Activated T-cell treated with anti-CD3 and anti-CD28 coated beads for 48 hours (primary cell): ENCODE results near the gene NGRN.
A peak's percentile ranks its signal among the peaks of the same experiment; 100 is the strongest.
"Not testable (repeated sequence)": the region's sequence is repeated elsewhere in the genome, so short reads cannot be mapped to it uniquely, and the experiment has no call there.

Experiments used
- DNase-seq: peaks from one replicate; pipeline ENCODE4 v3.0.0-alpha.2; 2020; ENCODE audit warnings: low read depth

NGRN gene

DNA sequence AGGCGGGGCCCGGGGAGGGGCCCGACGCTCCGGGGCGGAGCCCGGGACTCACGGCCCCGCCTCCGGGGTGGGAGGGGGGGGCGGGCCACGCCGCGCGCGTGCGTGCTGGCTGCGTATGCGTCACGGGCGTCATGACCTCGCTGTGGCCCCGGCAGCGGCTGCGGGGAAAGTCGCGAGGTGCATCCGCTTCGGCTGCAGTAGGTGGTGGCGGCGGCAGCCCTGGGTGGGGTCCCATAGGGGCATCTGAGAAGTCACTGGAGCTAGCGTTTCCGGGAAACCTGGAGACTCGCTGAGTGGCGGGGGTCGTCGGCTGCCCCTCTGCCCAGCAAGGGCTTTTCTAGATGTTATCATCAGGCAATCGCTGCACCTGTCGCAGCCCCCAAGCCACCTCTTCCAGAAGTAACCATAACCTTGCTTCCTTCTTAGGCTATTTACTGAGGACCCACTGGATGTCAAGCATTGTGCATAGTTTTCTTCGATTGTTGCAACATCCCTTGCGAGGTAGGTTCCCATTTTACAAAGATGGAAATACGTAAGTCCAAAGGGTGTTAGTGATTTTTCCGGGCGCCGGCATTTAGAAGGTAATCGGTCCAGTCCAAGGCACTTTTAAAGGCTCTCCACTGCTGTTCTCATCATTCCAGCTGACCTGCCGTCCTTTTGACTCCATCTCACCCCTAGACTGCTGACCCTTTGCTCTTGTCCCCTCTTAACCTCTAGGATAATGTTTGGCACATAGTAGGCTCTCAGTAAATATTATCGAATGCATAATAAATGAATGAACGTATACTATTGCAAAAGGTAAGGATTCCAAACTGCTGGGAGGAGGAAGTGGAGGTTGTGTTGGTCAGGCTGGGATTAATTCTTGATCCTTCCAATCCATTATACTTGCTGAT is 31.1 kb upstream of the NGRN start, which contains the start of gene GDPGP1:
Gene GDPGP1 (plus strand): TSS at position 114 of the 893 bp plus-strand sequence. CDS start 6,700 bp downstream, outside the sequence.
- no peak for DNase-seq

GRCh38 chr15:90239371-90239770 is 26.1 kb upstream of the NGRN start:
- DNase-seq, result no peak

DNA sequence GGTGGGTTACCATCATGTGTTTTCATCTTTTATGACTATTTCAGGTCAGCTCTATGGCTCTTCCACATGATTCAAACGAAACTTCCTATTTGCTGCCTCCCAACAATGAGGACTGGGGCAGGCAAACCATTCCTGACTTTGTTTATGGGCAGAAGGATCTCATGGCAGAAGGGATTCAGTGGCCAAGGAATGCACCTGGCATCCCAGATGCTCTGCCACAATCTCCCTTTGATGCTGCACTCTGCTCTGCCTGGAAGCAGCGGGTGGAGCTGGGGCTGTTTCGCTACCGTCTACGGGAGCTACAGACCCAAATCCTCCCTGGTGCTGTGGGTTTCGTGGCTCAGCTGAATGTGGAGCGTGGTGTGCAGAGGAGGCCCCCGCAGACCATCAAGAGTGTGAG is 24.6 kb upstream of the NGRN start:
- DNase-seq, result no peak

GRCh38 chr15:90241343-90242192 is 23.9 kb upstream of the NGRN start:
- no peak for DNase-seq

- no peak for DNase-seq
Observed at GRCh38 chr15:90243943-90244639, 21.4 kb upstream of the NGRN start.

DNA sequence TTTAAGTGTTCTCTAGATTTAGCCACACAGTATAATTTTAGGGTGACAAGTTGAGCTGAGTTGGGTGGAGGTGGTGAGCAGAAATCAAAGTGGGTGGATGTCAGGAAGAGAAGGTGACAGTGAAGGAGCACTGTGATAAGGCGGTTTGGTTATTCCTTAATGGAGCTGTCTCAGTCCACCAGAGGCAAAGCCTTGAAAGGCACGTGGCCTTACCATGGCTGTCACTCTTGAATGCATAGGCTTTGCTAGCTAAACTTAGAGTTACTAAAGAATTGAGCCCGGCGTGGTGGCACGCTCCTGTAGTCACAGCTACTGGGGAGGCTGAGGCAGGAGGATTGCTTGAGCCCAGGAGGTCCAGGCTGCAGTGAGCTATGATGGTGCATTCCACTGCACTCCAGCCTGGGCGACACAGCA is 16.7 kb upstream of the NGRN start:
- no peak for DNase-seq

GRCh38 chr15:90249203-90249863 is 16.1 kb upstream of the NGRN start, which contains the start of gene TTLL13:
TSS of gene TTLL13 (plus strand) at chr15:90249556. CDS start at chr15:90250631, 1,075 bp downstream.
- DNase-seq, result peak; percentile 87

GRCh38 chr15:90257776-90258175 is 7.7 kb upstream of the NGRN start:
- no peak for DNase-seq

- no peak for DNase-seq
Observed at GRCh38 chr15:90259524-90259923, 5.9 kb upstream of the NGRN start.

GRCh38 chr15:90260731-90261130 is 4.7 kb upstream of the NGRN start:
- DNase-seq, result not testable (repeated sequence)

- DNase-seq, result no peak
Observed at GRCh38 chr15:90261811-90262210, 3.7 kb upstream of the NGRN start.

GRCh38 chr15:90262426-90262825 is 3.0 kb upstream of the NGRN start:
- DNase-seq, result no peak

DNA sequence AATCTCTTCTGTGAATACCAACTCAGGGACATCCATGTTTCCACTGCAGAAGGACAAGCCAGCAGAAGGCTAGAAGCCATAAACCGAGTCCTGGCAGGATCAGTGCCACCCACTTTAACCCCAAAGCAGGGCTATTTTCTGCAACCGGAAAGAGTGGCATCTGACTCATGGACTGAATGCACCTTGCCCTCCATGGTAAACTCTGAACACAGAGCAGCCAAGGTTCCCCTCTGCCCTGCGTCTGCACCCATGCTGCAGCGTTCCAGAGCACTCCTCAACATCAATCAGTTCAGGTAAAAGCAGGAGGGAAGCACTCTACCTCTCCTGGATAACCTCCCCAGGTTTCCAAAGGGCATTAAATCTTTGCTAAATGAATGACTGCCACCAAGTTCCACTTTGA is 801 bp upstream of the NGRN start:
- DNase-seq, result peak; percentile 23

- DNase-seq, result peak; percentile 45
Observed at GRCh38 chr15:90266061-90266431, 574 bp downstream of the NGRN start.

DNA sequence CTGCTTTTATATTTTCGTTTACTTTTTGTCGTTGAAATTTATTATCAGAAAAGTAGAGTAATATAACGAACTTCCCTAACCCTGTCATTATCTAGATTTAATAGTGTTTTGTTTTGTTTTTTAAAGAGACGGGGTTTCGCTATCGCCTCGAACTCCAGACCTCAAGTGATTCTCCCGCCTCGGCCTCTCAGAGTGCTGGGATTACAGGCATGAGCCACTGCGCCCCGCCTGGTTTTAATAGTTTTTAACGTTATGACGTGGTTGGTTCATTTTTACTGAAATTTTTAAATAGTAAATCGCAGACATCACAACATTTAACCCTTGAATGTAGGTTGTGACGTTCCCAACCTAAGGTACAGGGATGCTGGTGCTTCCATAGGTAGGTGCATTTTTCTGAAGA is 1.0 kb downstream of the NGRN start:
- no peak for DNase-seq

DNA sequence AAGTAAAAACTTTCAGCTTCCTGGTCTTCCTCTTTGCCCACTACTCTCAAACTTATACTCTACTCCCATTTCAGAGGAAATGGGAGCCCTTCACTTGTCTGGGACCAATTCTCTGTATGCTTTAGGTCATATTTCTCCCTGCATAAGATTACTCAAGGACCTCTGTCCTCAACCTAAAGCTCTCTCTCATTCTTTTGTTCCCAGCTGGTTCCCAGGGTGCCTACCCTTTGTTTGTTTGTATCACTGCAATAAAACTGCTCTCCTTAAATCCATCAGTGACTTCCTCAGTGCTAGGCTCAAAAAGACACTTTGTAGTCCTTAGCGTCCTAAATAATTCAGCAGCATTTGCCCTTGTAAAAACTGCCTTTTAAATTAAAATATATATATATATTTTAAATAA is 2.9 kb downstream of the NGRN start:
- DNase-seq, result no peak

GRCh38 chr15:90270502-90271150 is 5.2 kb downstream of the NGRN start:
- no peak for DNase-seq

DNA sequence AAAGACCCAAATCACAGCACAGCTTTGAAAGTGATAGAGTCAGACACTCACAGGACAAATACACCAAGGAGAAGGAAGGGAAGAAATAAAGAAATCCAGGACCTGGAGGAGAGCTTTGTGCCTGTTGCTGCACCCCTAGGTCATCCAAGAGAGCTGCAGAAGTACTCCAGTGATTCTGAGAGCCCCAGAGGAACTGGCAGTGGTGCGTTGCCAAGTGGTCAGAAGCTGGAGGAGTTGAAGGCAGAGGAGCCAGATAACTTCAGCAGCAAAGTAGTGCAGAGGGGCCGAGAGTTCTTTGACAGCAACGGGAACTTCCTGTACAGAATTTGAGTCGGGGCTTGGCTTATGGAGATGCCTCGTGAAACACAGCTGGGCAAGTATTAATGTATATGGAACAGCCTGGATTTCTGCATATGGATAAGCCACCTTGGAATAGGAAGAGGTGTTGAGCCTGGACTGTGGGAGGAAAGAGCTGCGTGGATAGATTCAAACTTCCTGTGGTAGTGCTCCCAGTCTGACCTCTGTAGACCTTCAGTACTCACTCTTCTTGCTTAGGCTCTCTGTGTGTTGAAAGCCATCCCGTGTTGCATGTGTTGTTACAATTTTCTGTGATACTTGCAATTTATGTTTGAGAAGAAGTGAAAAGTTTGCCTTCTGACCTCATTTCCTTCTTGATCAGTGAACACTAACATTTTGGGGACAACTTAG is 6.1 kb downstream of the NGRN start:
- DNase-seq, result no peak

GRCh38 chr15:90278467-90278866 is 13.0 kb downstream of the NGRN start:
- DNase-seq, result not testable (repeated sequence)

DNA sequence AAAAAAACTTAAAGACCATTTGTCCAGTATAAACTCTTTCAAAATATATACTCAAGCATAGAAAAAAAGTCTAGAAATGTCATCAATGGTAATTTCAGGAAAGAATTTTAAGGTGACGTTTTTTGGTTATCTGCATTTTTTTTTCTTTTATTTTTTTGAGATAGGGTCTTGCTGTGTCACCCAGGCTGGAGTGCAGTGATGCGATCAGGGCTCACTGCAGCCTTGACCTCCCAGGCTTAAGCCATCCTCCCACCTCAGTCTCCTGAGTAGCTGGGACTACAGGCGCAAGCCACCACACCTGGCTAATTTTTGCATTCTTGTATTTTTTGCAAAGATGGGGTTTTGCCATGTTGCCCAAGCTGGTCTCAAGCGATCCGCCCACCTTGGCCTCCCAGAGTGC is 15.3 kb downstream of the NGRN start:
- not testable (repeated sequence) for DNase-seq
